ENCODE data around the gene WDPCP.
"Not testable (repeated sequence)": the region's sequence is repeated elsewhere in the genome, so short reads cannot be mapped to it uniquely, and the experiment has no call there.

The WDPCP gene, protein sequence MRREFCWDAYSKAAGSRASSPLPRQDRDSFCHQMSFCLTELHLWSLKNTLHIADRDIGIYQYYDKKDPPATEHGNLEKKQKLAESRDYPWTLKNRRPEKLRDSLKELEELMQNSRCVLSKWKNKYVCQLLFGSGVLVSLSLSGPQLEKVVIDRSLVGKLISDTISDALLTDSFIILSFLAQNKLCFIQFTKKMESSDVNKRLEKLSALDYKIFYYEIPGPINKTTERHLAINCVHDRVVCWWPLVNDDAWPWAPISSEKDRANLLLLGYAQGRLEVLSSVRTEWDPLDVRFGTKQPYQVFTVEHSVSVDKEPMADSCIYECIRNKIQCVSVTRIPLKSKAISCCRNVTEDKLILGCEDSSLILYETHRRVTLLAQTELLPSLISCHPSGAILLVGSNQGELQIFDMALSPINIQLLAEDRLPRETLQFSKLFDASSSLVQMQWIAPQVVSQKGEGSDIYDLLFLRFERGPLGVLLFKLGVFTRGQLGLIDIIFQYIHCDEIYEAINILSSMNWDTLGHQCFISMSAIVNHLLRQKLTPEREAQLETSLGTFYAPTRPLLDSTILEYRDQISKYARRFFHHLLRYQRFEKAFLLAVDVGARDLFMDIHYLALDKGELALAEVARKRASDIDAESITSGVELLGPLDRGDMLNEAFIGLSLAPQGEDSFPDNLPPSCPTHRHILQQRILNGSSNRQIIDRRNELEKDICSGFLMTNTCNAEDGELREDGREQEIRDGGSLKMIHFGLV

GRCh38 chr2:63588385-63589147 lies at the start of gene WDPCP, which contains the start of gene MDH1:
Gene WDPCP (minus strand): TSS chr2:63588477. CDS start chr2:63588271, 206 bp downstream.
Gene MDH1 (plus strand): TSS chr2:63588963. CDS start chr2:63589044, 81 bp downstream.
- DNase-seq (ENCODE audit: low spot score) (peak; percentile 99), FAIRE-seq (peak; percentile 92)

DNA sequence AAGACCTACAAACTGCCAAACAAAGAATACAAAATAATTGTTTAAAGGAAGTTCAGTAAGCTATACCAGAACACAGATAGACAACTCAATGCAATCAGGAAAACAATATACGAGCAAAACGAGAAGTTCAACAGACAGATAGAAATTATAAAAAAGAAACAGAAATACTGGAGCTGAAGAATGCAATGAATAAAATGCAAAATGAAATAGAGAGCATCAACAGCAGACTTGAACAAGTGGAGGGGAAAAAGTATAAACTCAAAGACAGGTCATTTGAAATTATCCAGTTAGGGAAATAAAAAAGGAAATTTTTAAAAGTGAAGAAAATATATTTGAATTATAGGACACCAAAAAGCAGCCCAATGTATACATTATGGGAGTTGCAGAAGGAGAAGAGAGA lies 44.1 kb upstream of the WDPCP start:
- FAIRE-seq: no peak
- DNase-seq (ENCODE audit: low spot score): no peak

DNA sequence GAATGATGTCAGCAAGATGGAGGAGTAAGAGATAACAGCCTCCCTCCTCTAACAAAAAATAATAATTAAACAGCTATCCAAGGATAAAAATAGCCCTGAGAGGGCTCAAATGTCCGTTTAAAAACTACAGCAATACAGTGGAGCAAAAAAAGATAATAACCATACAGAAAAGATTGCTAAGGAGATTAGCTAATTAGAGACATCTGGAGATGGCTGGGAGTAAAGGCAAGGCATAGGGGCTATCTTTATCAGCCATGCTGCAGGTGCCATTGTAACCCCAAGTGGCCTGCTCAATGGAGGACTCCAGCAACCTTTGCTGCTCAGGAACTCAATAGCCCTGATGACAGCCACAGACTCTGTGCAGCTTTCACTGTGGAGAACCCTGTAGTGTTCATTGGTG lies 43.2 kb upstream of the WDPCP start:
- DNase-seq (ENCODE audit: low spot score) (no peak), FAIRE-seq (no peak)

DNA sequence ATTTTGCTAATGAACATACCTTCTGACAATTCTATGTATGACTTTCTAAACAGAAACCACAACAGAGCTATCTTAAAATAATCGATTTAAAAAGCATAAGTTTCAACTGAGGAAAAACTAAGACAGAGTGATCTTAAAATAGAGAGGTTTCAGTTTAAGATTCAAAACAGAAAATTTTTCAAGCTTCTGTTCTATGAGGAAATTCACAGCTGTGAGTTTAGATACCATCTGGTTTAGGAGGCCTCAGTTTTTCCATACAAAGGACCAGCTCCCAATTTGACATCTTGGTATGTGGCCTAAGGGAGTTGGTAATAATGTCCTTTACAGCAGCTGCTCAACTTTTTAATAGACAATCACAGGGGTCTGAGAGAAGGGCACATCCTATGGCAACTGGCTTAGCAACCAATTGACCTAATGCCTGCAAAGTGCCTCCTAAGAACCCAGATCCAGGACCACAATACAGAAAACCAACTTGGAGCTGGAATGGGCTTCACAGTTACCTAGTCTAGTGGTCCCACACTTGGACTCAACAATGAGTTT lies 40.2 kb upstream of the WDPCP start:
- no peak for DNase-seq (ENCODE audit: low spot score)
- no peak for FAIRE-seq

DNA sequence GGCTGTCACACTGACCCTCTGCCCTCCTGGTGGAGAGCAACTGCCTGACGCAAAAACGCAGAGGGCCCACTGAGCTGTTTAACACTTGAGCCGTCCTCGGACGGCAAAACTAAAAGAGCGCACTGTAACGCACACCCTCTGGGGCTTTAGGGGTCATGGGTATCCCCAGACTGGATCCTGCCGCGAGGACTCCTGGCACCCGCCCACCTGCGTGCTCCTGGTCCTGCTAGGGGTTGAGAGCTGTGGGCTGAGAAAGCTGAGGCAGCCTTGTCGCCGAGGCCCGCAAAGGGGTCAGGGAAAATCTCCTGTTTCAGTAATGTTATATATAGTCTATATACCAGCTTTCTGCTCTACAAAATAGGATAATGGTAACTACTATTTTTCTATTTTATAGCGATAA lies 39.6 kb upstream of the WDPCP start:
- DNase-seq (ENCODE audit: low spot score): no peak
- no peak for FAIRE-seq

- not testable (repeated sequence) for DNase-seq (ENCODE audit: low spot score); FAIRE-seq
Observed at GRCh38 chr2:63623763-63624162, 35.5 kb upstream of the WDPCP start.

- DNase-seq (ENCODE audit: low spot score): no peak
- FAIRE-seq: no peak
Observed at GRCh38 chr2:63622751-63623150, 34.5 kb upstream of the WDPCP start.

- FAIRE-seq (no peak), DNase-seq (ENCODE audit: low spot score) (no peak)
Observed at GRCh38 chr2:63619328-63619727, 31.1 kb upstream of the WDPCP start.

GRCh38 chr2:63617366-63617765 lies 29.1 kb upstream of the WDPCP start:
- FAIRE-seq: no peak
- no peak for DNase-seq (ENCODE audit: low spot score)

GRCh38 chr2:63614983-63615945 lies 27.0 kb upstream of the WDPCP start:
- DNase-seq (ENCODE audit: low spot score): peak; percentile 38
- no peak for FAIRE-seq

DNA sequence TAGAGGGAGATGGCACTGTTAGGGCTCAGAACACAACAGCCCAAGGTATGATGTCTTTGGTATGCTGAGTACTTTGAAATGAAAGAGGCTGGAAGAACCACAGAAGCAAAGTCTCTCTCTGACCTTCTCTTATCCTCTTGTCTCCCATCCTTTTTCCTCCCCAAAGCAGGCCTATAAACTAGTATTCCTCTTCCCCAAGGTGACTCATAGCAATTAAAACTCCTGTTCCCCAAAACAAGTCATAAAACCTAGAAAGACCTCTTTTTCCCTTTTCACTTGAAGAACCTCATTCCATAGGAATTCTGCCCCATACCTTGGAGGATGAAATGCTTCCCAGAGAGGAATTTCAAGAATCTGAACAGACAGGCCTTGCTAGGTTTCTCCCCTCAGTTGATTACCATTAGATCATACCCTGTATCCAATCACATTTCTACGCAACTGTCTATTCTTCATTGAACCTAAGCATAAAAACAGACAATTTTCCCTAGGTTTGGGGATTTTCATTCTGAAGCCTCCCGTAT lies 26.2 kb upstream of the WDPCP start:
- DNase-seq (ENCODE audit: low spot score): peak; percentile 72
- FAIRE-seq: no peak

DNA sequence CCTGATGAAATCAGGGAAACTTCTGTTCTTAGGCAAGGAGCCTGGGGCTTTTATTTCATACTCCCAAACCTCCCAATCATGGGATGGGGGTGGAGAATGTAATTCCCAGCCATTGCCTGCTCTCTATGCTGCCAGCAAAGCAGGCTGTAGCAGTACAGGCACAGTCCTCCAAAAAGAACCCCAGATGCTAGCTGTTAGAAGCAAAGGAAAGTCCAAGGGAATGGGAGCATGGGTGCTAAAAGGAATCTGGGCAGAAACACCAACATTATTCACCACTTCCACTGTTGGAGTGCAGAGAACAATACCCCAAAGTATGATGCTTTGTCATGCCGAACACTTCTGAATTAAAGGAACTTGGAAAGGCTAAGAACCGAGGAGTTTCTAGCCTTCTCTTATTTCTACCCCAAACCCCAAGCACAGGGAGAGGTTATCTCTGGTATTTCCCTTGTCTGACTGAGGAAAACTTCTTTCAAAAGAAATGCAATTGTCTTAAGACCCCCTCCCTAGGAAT lies 25.2 kb upstream of the WDPCP start:
- FAIRE-seq: no peak

GRCh38 chr2:63610525-63610924 lies 22.2 kb upstream of the WDPCP start:
- FAIRE-seq: no peak
- no peak for DNase-seq (ENCODE audit: low spot score)

More for the DNA sequence above, 25.2 kb upstream of the WDPCP start:
- DNase-seq (ENCODE audit: low spot score): no peak

DNA sequence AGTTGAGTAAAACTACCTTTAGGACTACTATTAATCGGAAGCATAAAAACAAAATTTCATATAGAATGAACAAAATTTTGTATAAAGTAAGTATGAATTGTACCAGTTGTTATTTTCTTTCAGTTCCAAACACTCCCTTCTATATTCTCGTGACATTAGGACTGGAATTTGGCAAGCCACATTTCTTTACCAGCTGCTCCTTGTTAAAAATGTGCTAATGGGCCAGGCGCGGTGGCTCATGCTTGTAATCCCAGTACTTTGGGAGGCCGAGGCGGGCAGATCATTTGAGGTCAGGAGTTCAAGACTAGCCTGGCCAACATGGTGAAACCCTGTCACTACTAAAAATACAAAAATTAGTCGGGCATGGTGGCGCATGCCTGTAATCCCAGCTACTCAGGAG lies 20.6 kb upstream of the WDPCP start:
- not testable (repeated sequence) for FAIRE-seq; DNase-seq (ENCODE audit: low spot score)

GRCh38 chr2:63604666-63605065 lies 16.4 kb upstream of the WDPCP start:
- no peak for DNase-seq (ENCODE audit: low spot score)
- no peak for FAIRE-seq

DNA sequence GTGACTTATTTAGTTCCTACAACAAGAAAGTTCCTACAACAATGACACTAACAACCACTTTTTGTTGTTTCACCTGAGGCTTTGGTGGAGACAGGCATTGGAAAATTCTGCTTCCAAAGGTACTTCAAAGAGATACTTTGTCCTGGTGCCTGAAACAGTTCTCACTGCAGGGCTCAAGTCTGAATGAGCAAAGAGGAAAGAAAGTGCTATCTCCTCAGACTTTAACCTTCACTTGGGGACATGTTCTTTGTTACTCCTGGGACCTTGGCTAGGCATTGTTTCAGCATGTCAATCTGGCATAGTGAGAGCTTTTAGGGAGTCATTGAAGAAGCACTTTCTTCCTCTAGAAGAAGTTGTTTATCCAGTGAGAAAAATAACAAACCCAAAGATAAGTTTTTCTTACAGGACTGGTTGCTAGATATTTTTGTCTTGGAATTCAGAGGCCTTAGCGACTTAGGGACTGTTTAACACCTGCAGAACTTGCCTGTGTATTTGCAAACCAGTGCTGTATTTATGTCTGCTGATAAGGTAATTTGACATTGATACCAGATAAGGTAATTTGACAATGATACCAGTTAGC lies 12.7 kb upstream of the WDPCP start:
- FAIRE-seq: no peak
- DNase-seq (ENCODE audit: low spot score): no peak

GRCh38 chr2:63598981-63599380 lies 10.7 kb upstream of the WDPCP start:
- no peak for DNase-seq (ENCODE audit: low spot score)
- no peak for FAIRE-seq

DNA sequence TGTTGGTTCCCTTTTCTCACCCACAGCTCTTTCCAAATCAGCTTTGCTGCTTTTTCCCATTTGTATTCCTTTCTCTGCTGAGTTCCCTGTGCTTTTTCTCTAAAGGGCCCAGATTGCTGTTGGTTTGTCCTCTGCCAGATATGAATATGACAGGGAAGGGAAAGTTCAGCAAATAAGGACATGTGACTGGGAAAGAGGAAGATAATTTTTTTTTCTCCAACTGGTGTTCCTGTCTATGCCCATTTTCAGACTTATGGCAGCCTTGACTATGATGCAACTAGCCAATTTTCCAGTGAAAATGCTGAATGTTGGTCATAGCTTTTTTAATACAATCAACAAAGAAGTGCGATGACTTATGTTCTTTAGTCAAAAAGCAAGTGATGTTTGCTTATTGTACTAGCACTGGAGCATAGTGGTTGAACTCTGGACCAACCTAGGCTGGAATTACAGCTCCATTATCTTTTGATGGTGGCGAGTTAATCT lies 8.2 kb upstream of the WDPCP start:
- FAIRE-seq: no peak
- DNase-seq (ENCODE audit: low spot score): no peak

GRCh38 chr2:63594660-63595059 lies 6.4 kb upstream of the WDPCP start:
- FAIRE-seq (no peak), DNase-seq (ENCODE audit: low spot score) (no peak)
